NCI-H2081 treated with DMSO at 0.1 percent for 48 hours (cell line): Measurements from ENCODE around the gene ADAMTSL4.

Source experiments
- DNase-seq: peaks from one replicate; lab custom pipeline; 2025; lab: John Stamatoyannopoulos, UW

The ADAMTSL4 gene

DNA sequence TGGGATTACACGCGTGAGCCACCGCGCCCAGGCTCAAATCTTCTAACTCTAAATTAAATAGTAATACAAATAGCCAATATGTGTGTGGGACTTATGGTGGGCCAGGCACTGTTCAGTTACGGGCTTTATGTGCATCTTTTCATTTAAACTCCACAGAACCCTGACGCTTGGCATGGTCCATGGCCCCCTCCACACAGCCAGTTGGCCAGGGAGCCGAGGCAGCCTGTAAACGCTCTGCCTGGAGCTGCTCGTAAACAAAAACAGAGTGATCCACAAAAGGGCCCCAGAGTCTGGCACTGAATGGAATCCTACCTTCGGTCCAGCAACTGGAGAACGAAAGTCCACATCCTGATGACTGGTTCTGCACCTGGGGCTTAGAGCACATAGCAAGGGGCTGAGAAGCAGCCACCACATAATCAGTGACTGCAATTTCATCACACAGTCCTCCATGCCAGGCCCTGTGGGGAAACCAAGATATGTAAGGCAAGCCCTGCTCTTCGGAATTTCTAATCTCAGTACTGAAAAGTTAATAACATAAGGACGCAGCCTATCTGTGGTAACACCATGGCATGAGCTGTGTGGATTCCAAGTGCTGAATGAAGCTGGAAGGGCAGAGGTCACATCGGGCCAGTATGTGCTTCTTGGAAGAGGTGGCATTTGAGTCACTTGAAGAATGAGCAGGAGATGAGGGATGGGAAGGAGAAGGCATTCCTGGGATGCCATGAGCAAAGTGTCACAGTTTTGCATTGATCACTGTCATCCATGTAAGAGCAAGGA lies 13.5 kb upstream of the ADAMTSL4 start:
- no peak for DNase-seq

DNA sequence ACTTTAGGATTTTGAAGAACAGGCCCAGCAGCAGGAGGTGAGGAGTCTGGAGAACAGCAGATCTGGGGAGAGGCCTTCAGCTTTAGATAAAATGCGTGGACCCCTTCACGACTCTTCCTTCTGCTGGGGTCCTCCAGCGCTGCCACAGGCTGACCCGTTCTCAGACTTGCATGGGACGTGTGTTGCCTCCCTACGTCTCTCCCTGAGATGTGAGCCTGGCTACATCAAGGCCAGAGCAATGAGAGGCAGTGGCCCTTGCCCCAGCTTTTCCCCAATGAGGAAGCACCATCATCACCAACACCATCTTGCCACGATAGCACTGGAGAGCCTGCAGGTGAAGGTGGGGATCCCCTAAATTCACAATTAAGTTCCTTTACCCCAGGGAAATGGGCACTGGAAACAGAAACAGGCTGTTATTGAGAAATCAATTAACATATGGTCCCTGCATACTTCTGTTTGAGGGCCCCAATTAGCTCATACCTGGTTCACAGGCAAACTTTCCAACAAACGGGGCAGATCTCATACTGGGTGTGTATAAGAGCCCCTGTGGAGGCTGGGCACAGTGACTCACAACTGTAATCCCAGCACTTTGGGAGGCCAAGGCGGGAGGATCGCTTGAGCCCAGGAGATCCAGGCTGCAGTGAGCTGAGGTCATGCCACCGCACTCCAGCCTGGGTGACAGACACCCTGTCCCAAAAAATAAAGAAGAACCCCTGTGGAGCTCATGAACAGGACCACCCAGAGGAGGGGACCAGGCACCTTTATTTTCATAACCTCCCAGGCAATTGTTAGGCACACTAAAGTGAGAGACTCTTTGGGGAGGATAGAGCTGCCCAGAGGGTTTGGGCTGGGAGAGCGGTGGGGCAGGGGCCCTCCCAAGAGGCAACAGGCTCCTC lies 12.1 kb upstream of the ADAMTSL4 start:
- no peak for DNase-seq

DNA sequence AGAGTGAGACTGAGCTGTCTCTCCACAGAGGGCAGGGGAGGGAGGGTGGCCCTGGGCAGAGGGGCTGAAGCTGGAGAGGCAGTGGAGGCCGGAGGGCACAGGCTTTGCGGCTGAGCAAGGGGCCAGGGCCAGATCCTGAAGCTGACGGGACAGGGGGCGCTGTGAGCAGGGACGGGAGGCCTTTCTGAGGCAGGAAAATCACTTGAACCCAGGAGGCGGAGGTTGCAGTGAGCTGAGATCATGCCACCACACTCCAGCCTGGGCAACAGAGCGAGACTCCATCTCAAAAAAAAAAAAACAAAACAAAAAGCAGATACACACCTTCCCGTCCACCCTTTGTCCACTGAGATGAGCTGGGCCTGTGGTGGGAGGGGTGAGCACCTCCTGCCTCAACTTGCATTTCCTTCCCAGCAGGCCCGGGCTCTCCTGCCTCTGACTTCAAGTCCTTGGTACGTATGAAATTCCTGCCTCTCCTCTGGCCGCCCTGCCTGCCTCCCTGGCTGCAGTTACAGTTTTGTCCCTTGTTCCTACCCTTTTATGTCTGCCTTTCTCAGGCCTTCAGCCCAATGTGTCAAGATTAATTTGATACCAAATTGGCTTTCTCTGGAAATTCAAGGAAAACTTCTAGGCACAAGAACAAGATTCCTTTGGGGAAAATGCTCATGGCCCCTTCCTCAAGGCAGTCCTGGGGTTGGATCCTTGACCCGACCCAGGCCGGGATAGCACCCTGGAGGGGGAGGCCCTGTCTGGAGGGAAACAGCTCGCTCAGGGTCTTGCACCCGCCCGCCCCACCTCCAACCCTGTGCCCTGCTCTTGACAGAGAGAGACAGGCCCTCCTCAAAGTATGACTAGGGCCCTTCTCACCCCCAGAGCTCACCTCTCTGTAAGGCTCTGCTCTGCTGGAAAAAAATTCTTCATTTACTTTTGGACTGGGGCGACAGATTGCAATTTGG lies 11.2 kb upstream of the ADAMTSL4 start:
- DNase-seq = no peak

DNA sequence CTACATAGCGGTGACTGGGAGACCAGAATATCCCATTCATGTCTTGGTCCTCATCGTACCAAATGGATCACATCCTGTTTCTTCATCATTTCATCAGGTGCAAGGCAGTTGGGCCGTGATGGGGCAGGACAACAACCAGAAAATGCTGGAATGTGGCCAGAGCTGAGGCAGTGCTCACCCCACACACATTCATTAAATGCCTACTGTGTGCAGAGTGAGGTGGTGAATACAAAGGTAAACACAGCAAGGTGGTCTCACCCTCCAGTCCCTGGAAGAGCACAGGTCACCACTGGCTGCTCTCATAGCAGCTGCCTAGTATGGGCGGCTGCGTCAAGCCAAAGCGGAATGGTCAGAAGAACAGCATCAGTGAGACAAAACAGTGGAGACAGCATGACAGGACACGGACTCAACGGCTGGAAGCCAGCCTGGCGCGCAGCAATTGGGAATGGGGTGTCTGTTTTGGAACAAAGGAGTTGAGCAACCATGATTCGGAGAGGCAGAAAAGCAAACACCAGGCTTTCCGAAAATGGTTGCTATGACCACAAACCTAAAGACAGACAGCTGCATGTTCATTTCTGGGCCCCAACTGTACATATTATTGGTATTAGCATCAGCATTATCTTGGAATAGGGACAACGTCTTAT lies 5.6 kb upstream of the ADAMTSL4 start:
- DNase-seq = peak; percentile 98

DNA sequence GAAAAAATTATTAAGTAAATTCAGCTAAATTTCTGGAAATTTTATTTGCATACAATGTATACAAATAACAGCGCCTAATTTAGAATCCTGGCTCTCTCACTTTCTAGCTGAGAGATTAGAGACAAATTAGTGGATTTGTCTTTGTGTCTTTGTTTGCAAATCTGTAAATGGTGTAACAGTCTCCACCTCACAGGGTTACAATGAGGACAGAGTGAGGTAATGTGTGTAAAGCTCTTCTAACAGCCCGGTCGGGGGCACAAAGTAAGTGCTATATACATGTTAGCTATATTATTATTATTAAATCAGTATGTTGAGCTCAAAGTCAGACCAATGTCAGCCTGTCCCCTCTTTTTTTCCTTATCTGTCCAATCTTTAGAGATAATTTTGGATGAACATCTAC lies 5.0 kb upstream of the ADAMTSL4 start:
- peak; percentile 98 for DNase-seq

DNA sequence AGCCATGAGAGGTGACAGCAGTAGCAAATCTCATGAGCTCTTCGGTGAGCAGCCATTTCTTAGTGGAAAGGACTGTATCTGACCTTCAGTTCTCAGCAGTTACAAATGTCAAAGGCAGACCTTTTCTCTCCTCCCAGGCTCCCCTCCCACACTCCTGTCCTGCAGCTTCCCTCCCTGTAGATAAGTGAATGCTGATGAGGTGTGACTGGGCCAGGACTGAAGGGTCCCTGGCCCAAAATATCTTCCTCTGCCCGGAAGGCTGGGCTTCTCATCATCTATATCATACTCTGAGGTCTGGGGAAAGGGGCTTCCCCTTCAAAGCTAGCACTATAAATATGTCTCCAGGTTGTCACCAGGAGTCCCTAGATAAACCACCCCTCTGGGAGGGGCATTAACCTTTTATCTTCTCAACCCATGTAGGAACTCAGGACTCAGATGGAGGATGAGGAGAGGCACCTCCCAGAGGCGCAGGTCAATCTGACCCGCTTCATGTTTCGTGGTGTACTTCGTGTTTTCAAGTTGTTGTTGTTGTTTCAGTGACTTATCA lies 3.6 kb upstream of the ADAMTSL4 start:
- no peak for DNase-seq

DNA sequence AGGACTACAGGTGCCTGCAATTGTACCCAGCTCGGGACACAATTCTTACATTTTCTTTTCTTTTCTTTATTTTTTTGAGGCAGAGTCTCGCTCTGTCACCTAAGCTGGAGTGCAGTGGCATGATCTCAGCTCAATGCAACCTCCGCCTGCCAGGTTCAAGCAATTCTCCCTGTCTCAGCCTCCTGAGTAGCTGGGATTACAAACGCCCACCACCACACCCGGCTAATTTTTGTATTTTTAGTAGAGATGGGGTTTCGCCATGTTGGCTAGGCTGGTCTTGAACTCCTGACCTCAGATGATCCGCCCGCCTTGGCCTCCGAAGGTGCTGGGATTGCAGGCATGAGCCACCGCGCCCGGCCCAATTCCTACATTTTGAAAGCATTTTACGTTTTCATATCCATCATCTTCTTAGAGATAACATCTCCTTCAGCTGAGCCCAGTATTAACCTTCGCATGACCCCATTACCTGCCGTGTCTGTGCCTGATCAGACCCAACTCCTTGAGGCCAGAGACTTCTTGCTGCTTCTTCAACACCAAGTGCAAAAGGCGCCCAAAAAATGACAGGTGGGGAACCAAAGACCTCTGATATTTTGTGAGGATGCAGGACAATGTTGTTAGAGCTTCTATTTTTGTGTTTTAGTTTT lies 2.8 kb upstream of the ADAMTSL4 start:
- no peak for DNase-seq

DNA sequence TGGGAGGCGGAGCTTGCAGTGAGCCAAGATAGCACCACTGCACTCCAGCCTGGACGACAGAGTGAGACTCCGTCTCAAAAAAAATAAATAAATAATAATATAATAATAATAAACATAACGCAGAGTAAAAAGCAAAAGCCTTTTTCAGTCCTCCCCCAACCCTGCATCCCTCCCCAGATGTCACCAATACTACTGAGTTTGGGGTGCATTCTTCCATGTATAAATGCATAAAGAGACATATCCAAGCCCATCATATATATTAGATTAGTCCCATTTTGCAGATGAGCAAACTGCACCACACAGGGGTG lies 930 bp upstream of the ADAMTSL4 start:
- DNase-seq = no peak

DNA sequence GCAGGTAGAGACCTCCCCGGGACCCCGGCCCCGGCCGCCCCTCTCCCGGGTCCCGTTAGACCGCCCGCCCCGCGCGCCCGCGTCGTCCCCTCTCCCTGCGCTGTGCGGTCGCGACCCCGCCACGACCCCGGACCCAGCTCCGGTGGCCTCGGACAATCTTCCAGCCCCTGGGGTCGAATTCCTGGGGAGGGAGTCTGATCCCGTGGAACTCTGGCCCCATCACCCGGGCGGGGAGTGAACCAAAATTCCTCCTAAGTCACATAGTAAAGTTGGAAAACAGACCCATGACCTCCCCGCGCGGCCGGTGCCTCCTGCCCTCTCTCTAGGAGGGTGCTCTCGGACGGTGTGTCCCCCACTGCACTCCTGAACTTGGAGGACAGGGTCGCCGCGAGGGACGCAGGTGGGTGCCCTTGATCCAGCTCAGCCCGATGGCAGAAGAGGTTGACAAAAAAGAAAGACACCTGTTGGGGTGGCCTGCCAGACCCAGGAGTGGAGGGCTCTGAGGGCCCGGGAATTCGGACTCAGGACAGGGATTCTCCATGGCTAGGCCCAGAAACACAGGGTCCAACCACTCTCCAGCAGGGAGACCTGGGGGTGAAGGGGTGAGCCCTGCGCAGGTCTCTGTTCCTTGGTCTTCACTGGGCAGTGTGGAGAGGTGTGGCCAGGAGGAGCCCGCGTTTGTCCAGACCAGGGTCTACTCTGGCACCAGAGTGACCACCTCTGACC lies 451 bp downstream of the ADAMTSL4 start:
- DNase-seq = no peak

DNA sequence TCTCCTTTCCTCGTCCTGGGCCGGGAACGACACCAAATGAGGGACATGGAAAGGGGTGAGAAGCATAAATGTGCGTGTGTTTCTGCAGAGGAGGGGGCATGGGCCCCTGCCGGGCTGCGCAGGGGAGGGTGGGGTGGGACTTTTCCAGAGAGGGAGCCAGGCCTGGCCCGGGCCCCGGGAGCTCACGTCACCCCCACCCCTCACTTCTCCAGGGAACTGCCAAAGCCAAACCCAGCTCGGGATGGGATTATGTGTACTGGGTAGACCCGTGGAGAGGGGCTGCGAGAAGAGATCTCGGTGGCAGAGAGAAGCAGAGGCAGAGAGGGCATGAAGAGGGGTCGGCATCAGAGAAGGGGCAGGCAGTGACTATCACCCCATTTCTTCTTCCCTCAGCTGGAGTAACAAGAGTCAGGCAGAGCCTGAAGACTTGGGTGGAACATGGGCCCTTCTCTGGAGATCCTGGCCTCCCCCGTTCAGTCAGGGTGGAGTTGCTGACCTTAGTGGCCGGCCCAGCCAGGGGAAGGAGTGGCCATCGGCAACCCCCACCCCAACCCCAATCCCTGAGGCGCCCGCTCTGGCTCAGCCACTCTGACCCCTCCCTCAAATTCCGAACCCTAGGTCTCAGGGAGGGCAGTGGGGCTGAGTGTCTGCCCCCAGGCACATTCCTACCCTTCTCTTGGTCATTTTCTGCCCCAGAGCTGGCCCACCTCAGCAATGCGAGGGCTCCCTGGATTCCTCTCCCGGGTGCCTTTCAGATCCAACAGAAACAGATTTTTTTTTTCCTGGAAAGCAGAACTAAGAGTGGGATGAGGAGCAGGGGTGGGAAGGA lies 1.2 kb downstream of the ADAMTSL4 start:
- no peak for DNase-seq

DNA sequence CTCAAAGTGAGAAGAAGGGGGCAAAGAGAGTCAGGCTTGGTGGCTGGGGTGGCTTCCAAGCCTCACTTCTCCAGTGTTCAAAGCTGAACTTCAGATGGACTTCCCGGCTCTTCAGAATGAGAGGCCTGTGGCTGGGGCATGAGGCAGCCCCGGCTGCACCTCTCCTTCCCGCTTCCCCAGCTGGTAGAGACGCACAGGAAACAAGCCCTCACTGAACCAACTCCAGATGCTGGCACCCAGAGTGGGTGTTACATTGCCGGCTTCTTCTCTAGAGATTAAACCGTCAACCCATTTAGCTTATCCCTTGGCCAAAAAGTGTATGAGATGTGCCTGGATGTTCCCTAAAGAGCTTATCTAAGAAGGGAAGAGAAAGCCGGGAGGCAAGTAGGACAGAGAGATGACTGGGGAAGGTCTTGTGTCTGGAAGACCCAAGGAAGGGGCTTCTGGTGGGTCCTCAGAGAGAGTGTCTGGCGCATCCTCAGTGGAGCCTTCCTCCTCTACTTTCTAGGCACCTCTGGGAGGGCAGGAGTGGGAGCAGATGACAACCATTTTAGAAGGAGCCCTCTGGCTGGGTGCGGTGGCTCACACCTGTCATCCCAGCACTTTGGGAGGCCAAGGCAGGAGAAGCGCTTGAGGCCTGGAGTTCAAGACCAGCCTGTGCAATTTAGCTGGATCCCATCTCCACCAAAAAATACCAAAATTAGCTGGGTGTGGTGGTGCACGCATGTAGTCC lies 2.0 kb downstream of the ADAMTSL4 start:
- no peak for DNase-seq

DNA sequence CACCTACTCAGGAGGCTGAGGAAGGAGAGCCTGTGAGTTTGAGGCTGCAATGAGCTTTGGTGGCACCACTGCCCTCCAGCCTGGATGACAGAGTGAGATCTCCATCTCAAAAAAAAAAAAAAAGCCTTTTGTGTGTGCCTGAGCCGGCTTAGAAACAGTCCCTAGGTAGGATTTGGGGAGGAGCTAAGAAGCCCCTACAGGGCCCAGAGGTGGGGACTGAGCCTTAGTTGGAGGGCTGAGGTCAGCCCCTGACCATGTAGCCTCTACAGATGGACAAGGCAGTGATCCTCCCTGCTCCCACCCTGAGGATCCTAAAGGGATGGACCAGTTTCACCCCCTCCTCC lies 2.5 kb downstream of the ADAMTSL4 start:
- DNase-seq = no peak

DNA sequence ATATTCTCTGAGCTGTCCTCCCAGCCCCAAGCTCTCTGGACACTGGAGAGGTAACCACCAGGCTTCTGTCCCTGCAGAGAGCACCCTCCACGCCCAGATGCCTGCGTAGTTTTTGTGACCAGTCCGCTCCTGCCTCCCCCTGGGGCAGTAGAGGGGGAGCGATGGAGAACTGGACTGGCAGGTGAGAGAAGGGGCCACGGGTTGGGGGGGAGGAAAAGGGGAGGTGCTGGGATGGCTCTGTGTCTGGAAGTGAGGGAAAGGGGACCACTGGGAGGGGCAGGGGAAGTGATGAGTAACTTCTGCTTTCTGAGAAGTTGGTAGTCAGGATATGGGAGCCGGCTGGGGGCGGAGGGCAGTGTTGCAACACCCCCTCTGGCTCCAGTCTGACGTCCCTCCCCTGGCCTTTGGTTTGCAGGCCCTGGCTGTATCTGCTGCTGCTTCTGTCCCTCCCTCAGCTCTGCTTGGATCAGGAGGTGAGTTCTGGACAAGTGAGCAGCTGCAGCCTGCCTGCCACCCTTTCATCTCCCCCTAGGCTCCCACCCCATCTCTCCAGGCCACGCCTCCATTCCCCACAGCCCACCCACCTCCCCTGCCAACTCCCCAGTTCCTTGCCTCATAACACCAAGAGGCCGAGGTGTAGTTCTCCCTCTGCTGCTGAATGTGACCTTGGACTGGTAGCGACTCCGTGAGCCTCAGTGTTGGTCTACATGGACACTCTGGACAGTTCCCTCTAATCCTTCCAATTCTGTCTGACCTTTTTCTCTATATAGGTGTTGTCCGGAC lies 3.1 kb downstream of the ADAMTSL4 start:
- DNase-seq = no peak

DNA sequence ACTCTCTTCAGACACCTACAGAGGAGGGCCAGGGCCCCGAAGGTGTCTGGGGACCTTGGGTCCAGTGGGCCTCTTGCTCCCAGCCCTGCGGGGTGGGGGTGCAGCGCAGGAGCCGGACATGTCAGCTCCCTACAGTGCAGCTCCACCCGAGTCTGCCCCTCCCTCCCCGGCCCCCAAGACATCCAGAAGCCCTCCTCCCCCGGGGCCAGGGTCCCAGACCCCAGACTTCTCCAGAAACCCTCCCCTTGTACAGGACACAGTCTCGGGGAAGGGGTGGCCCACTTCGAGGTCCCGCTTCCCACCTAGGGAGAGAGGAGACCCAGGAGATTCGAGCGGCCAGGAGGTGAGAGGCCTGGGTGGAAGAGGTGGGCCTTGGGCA lies 3.7 kb downstream of the ADAMTSL4 start:
- no peak for DNase-seq

DNA sequence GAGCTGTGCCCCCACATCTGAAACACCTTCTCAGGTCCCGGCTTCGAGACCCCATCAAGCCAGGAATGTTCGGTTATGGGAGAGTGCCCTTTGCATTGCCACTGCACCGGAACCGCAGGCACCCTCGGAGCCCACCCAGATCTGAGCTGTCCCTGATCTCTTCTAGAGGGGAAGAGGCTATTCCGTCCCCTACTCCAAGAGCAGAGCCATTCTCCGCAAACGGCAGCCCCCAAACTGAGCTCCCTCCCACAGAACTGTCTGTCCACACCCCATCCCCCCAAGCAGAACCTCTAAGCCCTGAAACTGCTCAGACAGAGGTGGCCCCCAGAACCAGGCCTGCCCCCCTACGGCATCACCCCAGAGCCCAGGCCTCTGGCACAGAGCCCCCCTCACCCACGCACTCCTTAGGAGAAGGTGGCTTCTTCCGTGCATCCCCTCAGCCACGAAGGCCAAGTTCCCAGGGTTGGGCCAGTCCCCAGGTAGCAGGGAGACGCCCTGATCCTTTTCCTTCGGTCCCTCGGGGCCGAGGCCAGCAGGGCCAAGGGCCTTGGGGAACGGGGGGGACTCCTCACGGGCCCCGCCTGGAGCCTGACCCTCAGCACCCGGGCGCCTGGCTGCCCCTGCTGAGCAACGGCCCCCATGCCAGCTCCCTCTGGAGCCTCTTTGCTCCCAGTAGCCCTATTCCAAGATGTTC lies 4.3 kb downstream of the ADAMTSL4 start:
- no peak for DNase-seq

DNA sequence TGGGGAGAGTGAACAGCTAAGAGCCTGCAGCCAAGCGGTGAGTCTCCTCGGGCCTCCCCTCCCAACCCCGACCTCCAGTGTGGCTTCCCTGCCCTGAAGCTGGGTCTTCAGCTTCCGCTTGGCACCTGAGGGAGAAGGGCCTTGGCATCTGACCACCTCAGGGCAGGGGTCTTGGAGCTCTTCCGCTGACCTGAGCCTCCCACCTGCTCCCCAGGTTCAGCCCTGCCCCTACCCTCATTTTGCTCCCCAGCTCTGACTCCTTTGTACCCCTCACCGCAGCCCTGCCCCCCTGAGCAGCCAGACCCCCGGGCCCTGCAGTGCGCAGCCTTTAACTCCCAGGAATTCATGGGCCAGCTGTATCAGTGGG lies 4.9 kb downstream of the ADAMTSL4 start:
- DNase-seq = no peak

DNA sequence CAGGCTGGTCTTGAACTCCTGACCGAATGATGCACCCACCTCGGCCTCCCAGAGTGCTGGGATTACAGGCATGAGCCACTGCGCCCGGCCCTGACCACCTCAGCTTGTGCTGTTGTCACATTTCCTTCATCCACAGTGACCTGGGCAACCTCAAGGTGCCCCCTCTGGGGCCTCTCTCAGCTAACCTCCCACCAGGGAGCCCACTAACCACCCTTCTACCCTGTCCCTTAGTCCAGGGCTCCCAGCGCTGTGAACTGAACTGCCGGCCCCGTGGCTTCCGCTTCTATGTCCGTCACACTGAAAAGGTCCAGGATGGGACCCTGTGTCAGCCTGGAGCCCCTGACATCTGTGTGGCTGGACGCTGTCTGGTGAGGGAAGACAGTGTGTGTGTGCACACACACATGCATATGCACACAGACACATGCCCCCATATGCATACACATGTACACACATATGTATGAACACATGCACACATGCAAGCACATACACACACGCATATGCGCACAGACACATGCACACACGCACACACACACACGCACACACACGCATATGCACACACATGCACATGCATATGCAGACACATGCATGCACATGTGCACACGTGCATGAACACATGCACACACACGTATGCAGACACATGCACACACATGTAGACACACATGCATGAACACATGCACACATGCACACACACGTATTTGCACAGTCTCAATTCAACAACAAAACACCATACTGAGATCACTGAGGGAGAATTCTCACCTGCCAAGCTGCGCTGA lies 6.2 kb downstream of the ADAMTSL4 start:
- no peak for DNase-seq
